OCI-LY1 (cell line): Measurements from ENCODE around the gene CCND3.

Experiments used
- H2AFZ ChIP-seq: fragments of 200-600 bp; sonication (generic), shearing (Covaris generic); 2 replicates; pipeline ENCODE4 v1.6.0; 2014; ENCODE audit warnings: antibody characterized with exemption, mild to moderate bottlenecking, low read length
- H3F3A ChIP-seq: fragments of 200-600 bp; sonication (generic), shearing (Covaris generic); 2 replicates; pipeline ENCODE4 v1.6.0; 2014; ENCODE audit warnings: mild to moderate bottlenecking, antibody characterized with exemption, low read length, moderate library complexity; ENCODE audit not compliant: insufficient read depth
- H3K27ac ChIP-seq: fragments of 200-600 bp; sonication (generic); 2 replicates; pipeline ENCODE4 v1.5.1; 2014; ENCODE audit warnings: low read length, mixed run types, mild to moderate bottlenecking, low read depth; ENCODE audit not compliant: poor library complexity, severe bottlenecking
- H3K27me3 ChIP-seq: fragments of 200-600 bp; sonication (generic); 2 replicates; pipeline ENCODE4 v1.6.0; 2014; ENCODE audit warnings: antibody characterized with exemption, mild to moderate bottlenecking, low read length, moderate library complexity; ENCODE audit not compliant: insufficient read depth
- H3K36me3 ChIP-seq: fragments of 200-600 bp; sonication (generic); 2 replicates; pipeline ENCODE4 v1.6.1; 2014; ENCODE audit warnings: mild to moderate bottlenecking, antibody characterized with exemption, low read length, moderate library complexity, mixed read lengths; ENCODE audit not compliant: insufficient read depth
- H3K4me1 ChIP-seq: fragments of 200-600 bp; sonication (generic); 2 replicates; pipeline ENCODE4 v1.5.1; 2014; ENCODE audit warnings: mild to moderate bottlenecking, low read length, moderate library complexity; ENCODE audit not compliant: insufficient read depth, severe bottlenecking
- H3K4me2 ChIP-seq: fragments of 200-600 bp; sonication (generic), shearing (Covaris generic); 2 replicates; pipeline ENCODE4 v1.6.1; 2014; ENCODE audit warnings: low read length
- H3K4me3 ChIP-seq: fragments of 200-600 bp; sonication (generic); 2 replicates; pipeline ENCODE4 v1.5.1; 2014; ENCODE audit warnings: low read length, low read depth, mild to moderate bottlenecking, mixed read lengths; ENCODE audit not compliant: poor library complexity, severe bottlenecking
- H3K79me2 ChIP-seq: fragments of 200-600 bp; shearing (Covaris generic); 2 replicates; pipeline ENCODE4 v1.6.1; 2016; ENCODE audit warnings: mixed run types, low read length, mixed read lengths; ENCODE audit not compliant: insufficient read depth
- H3K9ac ChIP-seq: fragments of 200-600 bp; sonication (generic), shearing (Covaris generic); 2 replicates; pipeline ENCODE4 v1.6.1; 2014; ENCODE audit warnings: mild to moderate bottlenecking, low read length, mixed read lengths
- H3K9me2 ChIP-seq: fragments of 200-600 bp; sonication (generic), shearing (Covaris generic); 2 replicates; pipeline ENCODE4 v1.6.1; 2014; ENCODE audit warnings: low read depth, mild to moderate bottlenecking, low read length, mixed read lengths
- H3K9me3 ChIP-seq: fragments of 200-600 bp; shearing (Covaris generic); 2 replicates; pipeline ENCODE4 v1.6.1; 2014; ENCODE audit warnings: low read length, mixed read lengths
- H4K20me1 ChIP-seq: fragments of 200-600 bp; sonication (generic), shearing (Covaris generic); 2 replicates; pipeline ENCODE4 v1.6.0; 2016; ENCODE audit warnings: mild to moderate bottlenecking, low read length; ENCODE audit not compliant: insufficient read depth
- CTCF ChIP-seq: fragments of 200-600 bp; sonication (generic), shearing (Covaris generic); IDR thresholded peaks from 2 replicates; pipeline ENCODE4 v1.5.1; 2017; ENCODE audit warnings: mild to moderate bottlenecking, antibody characterized with exemption, low read length, moderate library complexity, mixed read lengths
- EZH2 ChIP-seq: fragments of 200-600 bp; sonication (generic), shearing (Covaris generic); IDR thresholded peaks from 2 replicates; pipeline ENCODE4 v1.8.0; 2017; ENCODE audit warnings: borderline replicate concordance, mixed run types, mild to moderate bottlenecking, antibody characterized with exemption, low read length, moderate library complexity, mixed read lengths

The CCND3 gene

DNA sequence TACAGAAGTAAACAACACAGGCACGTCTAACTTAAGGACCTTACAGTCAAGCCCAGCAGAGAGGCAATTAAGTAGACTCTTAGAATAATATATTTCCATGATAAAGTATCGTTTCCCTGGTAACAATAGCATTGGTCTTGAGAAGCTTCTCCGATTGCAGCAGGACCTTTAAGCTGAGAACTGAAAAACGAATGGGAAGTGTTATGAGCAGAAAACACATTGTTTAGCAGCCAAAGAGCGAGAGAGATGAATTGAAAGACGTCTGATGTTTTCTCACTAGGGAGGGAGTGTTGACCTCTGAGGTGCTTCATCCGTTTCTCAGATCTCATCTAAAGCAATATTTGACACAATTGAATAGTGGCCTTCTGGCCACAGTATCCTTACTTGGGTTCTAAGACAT lies 19.5 kb downstream of the CCND3 start:
- H3K27me3 ChIP-seq, result no peaks in the 10 kb centered on the region
- H3K9me3 ChIP-seq, result no peaks in the 10 kb centered on the region
- peaks cover 30% of the 10 kb centered on the region for H3K4me1 ChIP-seq
- no peak overlapping the region for H2AFZ ChIP-seq
- peaks cover 32% of the 10 kb centered on the region for H3K36me3 ChIP-seq
- no peaks in the 10 kb centered on the region for H4K20me1 ChIP-seq
- peak overlapping the region; percentile 5 for H3K27ac ChIP-seq
- peaks cover 57% of the 10 kb centered on the region for H3K79me2 ChIP-seq
- peak overlapping the region; percentile 86 for H3K9ac ChIP-seq
- H3K9me2 ChIP-seq, result no peaks in the 10 kb centered on the region
- peak overlapping the region; percentile 86 for H3K4me3 ChIP-seq
- peak overlapping the region; percentile 100 for H3K4me2 ChIP-seq
- TF ChIP-seq CTCF, result no peak
- no peak for TF ChIP-seq EZH2
- no peaks in the 10 kb centered on the region for H3F3A ChIP-seq

DNA sequence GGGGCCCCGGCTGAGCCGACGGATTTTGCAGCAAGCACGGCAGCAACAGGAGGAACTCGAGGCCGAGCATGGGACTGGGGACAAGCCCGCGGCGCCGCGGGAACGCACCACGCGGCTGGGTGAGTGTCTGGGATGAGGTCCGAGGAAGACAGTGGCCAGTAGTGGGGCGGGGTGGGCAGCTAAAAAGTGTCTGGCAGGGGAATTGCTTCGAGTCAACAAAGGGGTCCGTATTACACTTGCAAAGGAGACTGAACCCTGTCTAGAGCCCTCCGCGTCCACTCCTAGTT lies 20.0 kb downstream of the CCND3 start:
- no peak for TF ChIP-seq EZH2
- TF ChIP-seq CTCF, result no peak
- H4K20me1 ChIP-seq, result no peaks in the 10 kb centered on the region

GRCh38 chr6:41920921-41921711 lies 20.5 kb downstream of the CCND3 start, which contains the start of the genes BYSL and MED20:
TSS of gene BYSL (plus strand) at chr6:41921499. CDS start at chr6:41921563, 64 bp downstream.
TSS of gene MED20 (minus strand) at chr6:41921139. CDS start at chr6:41921018, 121 bp downstream.
- H3K36me3 ChIP-seq, result peaks cover 28% of the 10 kb centered on the region
- TF ChIP-seq CTCF, result peak; percentile 93
- no peak for TF ChIP-seq EZH2
- H3K4me3 ChIP-seq, result peak within 1 kb of the TSS; percentile 86
- peak within 1 kb of the TSS; percentile 86 for H3K9ac ChIP-seq
- peaks cover 56% of the 10 kb centered on the region for H3K79me2 ChIP-seq
- no peaks in the 10 kb centered on the region for H3F3A ChIP-seq
- H4K20me1 ChIP-seq, result no peaks in the 10 kb centered on the region
- no peaks in the 10 kb centered on the region for H3K27me3 ChIP-seq
- H3K4me2 ChIP-seq, result peak within 1 kb of the TSS; percentile 100
- H3K27ac ChIP-seq, result peak within 1 kb of the TSS; percentile 79
- H2AFZ ChIP-seq, result 0 out of 2 replicates have a peak within 1 kb of the TSS, but pooled peaks have one; percentile 29
- H3K4me1 ChIP-seq, result peaks cover 30% of the 10 kb centered on the region
- H3K9me3 ChIP-seq, result no peaks in the 10 kb centered on the region
- H3K9me2 ChIP-seq, result no peaks in the 10 kb centered on the region

More for the DNA sequence above, 20.0 kb downstream of the CCND3 start:
- Histone ChIP-seq H3K4me2 (peak overlapping the region; percentile 100), H3K79me2 (peaks cover 57% of the 10 kb centered on the region), H3K9me2 (no peaks in the 10 kb centered on the region), H3K4me1 (peaks cover 30% of the 10 kb centered on the region), H3K27ac (peak overlapping the region; percentile 5), H3K36me3 (peaks cover 28% of the 10 kb centered on the region), H2AFZ (no peak overlapping the region), H3K9me3 (no peaks in the 10 kb centered on the region), H3K9ac (peak overlapping the region; percentile 86), H3K27me3 (no peaks in the 10 kb centered on the region), H3F3A (no peaks in the 10 kb centered on the region), H3K4me3 (peak overlapping the region; percentile 86)
